Calu3 (cell line): Measurements from ENCODE around the gene RYR3. TPM values are rescaled to one million over a fixed set of nuclear protein-coding genes. Genes with fewer than 3 reads are reported as not detected.
A peak's percentile ranks its signal among the peaks of the same experiment; 100 is the strongest.

Source experiments
- BruUV-seq: library from RNA; stranded (reverse); fragments of 400-500 nt; replicated peaks from 2 replicates; lab custom pipeline; 2021; lab: Mats Ljungman, UMichigan
- CTCF ChIA-PET: fragments of 300-600 bp; sonication (Branson Sonifier 250); formaldehyde crosslinking; loops from one replicate; lab custom pipeline; 2022; ENCODE audit warnings: antibody characterized with exemption; lab: Charles Lee
- DNase-seq: peaks from one replicate; pipeline ENCODE4 v3.0.0; 2022
- H3K27ac Mint-ChIP-seq: one replicate; pipeline ENCODE4 v1.8.0; 2022; ENCODE audit warnings: mixed read lengths; ENCODE audit not compliant: unreplicated experiment
- H3K27me3 Mint-ChIP-seq: one replicate; pipeline ENCODE4 v1.8.0; 2022; ENCODE audit warnings: mixed read lengths; ENCODE audit not compliant: unreplicated experiment
- H3K36me3 Mint-ChIP-seq: one replicate; pipeline ENCODE4 v1.8.0; 2022; ENCODE audit warnings: mild to moderate bottlenecking, moderate library complexity, mixed read lengths; ENCODE audit not compliant: insufficient read depth, unreplicated experiment
- H3K4me1 Mint-ChIP-seq: one replicate; pipeline ENCODE4 v1.8.0; 2022; ENCODE audit warnings: mild to moderate bottlenecking, low read depth, mixed read lengths; ENCODE audit not compliant: unreplicated experiment
- H3K4me3 Mint-ChIP-seq: one replicate; pipeline ENCODE4 v1.8.0; 2022; ENCODE audit warnings: mild to moderate bottlenecking, low read depth, moderate library complexity, mixed read lengths; ENCODE audit not compliant: unreplicated experiment
- H3K9me3 Mint-ChIP-seq: one replicate; pipeline ENCODE4 v1.8.0; 2022; ENCODE audit warnings: low read depth, mixed read lengths; ENCODE audit not compliant: unreplicated experiment
- intact Hi-C: fragments of 100-400 bp; cut with micrococcal nuclease; formaldehyde crosslinking; loops from one replicate; pipeline ENCODE4 v1.10.0; 2022; ENCODE audit not compliant: unreplicated experiment
- total RNA-seq: library from RNA; stranded (reverse); gene quantifications from 2 replicates; pipeline ENCODE4 v1.2.3, GENCODE V29; 2022
- TF ChIP-seq, protein P1 (sequence below): fragments of 200-600 bp; IDR thresholded peaks from one replicate; pipeline ENCODE4 v1.8.0; 2022; ENCODE audit warnings: antibody characterized with exemption; ENCODE audit not compliant: unreplicated experiment

RYR3 gene
- total RNA-seq, 1 experiment from 2014 or later = not detected

DNA sequence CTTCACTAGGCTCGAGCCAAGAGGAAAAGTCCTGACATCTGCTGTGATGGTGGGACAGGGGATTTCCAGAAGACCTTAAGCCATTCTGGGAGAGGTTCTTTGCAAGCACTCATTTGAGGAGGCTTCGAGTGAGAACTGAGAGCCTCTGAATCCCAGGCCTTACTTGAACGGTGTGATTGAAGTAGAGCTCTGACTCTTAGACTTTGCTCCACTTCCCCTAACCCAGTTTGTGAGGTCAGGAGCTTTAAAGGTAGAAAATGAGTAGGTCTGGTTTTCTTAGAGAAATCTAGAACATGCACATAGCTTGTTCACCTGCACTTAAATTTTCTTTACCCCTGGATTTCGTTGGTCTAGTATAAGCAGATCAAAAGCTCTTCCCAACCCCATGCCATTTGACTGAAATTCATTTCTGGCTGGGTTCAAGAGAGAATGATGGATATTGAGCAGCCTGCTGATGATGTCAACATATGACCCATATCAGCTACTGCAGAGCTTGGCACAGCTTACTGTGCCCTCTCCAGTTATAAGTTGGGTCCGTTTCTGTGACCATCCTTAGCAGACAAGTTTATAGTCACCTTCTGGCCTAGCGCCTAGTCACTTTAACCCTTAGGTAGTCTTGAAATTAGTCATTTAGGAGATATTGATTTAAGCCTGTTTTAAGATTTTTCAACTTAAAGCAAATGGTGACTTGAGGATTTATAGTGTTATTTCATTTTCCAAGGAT is 428.3 kb downstream of the RYR3 start:
- DNase-seq = no peak
- Mint-ChIP-seq H3K27ac (no peak overlapping the region), H3K4me3 (no peak overlapping the region), H3K9me3 (no peaks in the 10 kb centered on the region), H3K36me3 (no peaks in the 10 kb centered on the region), H3K4me1 (no peaks in the 10 kb centered on the region), H3K27me3 (peaks cover 8% of the 10 kb centered on the region)
- TF ChIP-seq, protein P1, sequence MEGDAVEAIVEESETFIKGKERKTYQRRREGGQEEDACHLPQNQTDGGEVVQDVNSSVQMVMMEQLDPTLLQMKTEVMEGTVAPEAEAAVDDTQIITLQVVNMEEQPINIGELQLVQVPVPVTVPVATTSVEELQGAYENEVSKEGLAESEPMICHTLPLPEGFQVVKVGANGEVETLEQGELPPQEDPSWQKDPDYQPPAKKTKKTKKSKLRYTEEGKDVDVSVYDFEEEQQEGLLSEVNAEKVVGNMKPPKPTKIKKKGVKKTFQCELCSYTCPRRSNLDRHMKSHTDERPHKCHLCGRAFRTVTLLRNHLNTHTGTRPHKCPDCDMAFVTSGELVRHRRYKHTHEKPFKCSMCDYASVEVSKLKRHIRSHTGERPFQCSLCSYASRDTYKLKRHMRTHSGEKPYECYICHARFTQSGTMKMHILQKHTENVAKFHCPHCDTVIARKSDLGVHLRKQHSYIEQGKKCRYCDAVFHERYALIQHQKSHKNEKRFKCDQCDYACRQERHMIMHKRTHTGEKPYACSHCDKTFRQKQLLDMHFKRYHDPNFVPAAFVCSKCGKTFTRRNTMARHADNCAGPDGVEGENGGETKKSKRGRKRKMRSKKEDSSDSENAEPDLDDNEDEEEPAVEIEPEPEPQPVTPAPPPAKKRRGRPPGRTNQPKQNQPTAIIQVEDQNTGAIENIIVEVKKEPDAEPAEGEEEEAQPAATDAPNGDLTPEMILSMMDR = no peak
- CTCF ChIA-PET = no interaction called here
- no TSS peak for BruUV-seq
- intact Hi-C loops = loop anchor here (5.0 kb wide), 1 partner anchor 223 kb away; no protein-coding TSS in a partner anchor

DNA sequence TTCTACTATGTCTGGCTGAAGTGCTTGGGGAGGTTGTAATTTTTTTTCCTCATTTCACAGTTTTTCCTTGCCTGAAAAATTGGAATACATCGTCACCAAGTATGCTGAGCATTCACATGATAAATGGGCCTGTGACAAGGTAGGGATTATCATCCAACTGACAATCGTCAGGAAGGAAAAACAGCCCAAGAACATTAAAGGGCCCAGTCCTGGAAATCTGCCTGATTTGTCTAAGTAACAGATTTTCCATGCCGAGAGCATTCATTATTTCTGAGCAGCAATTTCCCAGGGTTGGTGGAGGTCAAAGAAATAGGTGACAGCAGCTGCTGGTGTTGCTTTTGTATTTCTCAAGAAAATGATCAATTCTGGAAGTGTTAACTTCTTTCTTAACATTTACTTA is 431.5 kb downstream of the RYR3 start:
- no peak overlapping the region for H3K27ac Mint-ChIP-seq

DNA sequence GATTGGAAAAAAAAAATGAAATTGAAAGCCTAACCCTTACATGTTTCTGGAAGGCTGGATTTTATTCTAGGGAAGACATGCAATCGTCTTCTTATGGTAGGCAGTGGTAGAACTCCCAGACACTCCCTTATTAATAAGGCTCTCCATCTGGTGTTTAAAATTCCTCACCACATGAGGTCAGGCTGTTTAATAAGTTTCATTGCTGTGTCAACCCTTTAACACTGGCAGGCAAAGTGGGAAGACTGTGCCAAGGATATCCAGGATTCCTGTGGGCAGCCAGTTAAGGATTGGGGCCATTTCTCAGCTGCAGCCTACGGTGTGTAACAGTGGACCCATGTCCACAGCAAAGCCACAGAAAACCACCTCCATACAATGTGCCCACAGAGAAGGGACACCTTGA is 432.0 kb downstream of the RYR3 start:
- H3K27me3 Mint-ChIP-seq = peaks cover 18% of the 10 kb centered on the region
- H3K4me1 Mint-ChIP-seq = no peaks in the 10 kb centered on the region
- H3K4me3 Mint-ChIP-seq = no peak overlapping the region
- no peaks in the 10 kb centered on the region for H3K9me3 Mint-ChIP-seq
- TF ChIP-seq, protein P1 = no peak
- no peak overlapping the region for H3K27ac Mint-ChIP-seq
- no peak for DNase-seq
- CTCF ChIA-PET = no interaction called here
- intact Hi-C loops = no loop called here
- H3K36me3 Mint-ChIP-seq = no peaks in the 10 kb centered on the region
- BruUV-seq = no TSS peak

More for the DNA sequence above, 431.5 kb downstream of the RYR3 start:
- no peak for DNase-seq
- Mint-ChIP-seq H3K4me1 (no peaks in the 10 kb centered on the region), H3K4me3 (no peak overlapping the region), H3K27me3 (peaks cover 18% of the 10 kb centered on the region), H3K9me3 (no peaks in the 10 kb centered on the region), H3K36me3 (no peaks in the 10 kb centered on the region)
- CTCF ChIA-PET = no interaction called here
- intact Hi-C loops = no loop called here
- TF ChIP-seq, protein P1 = no peak
- BruUV-seq = no TSS peak

DNA sequence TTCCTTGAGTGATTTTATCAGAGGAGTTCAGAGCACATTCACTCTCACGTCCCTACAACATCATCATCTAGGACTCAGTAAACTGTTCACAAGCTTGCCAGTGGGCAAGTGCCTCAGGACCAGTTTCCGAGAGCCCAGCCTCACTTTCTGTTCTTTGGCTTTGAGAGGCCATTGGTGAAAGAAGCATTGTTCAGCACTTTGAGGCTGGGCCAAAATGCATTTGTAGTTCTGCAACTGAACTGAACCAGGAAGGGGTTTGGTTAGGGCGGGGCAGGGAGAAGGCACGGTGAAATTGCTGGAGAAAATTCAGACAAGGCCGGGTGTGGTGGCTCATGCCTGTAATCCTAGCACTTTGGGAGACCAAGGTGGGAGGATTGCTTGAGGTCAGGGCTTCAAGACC is 435.4 kb downstream of the RYR3 start:
- TF ChIP-seq, protein P1 = no peak
- Mint-ChIP-seq H3K9me3 (no peaks in the 10 kb centered on the region), H3K27ac (no peak overlapping the region), H3K36me3 (no peaks in the 10 kb centered on the region), H3K27me3 (peaks cover 18% of the 10 kb centered on the region), H3K4me3 (no peak overlapping the region), H3K4me1 (no peaks in the 10 kb centered on the region)
- intact Hi-C loops = no loop called here
- CTCF ChIA-PET = interaction anchor here (0.6 kb wide), 1 partner anchor 294 kb away, joined by 3 read pairs; no protein-coding TSS in a partner anchor
- no TSS peak for BruUV-seq
- peak; percentile 5 for DNase-seq
